Endothelial cell of umbilical vein (primary cell): Measurements from ENCODE around the gene CCDC172.

ENCODE experiments used
- EZH2 ChIP-seq: IDR thresholded peaks from 2 replicates; pipeline ENCODE4 v1.6.1; 2012; ENCODE audit warnings: borderline replicate concordance, low read depth, mild to moderate bottlenecking, moderate library complexity, low read length, inconsistent platforms; ENCODE audit not compliant: severe bottlenecking
- FOS ChIP-seq: IDR thresholded peaks from 2 replicates; pipeline ENCODE4 v1.6.1; 2011; ENCODE audit warnings: mild to moderate bottlenecking, low read length, moderate library complexity, borderline replicate concordance; ENCODE audit not compliant: insufficient read depth
- MAX ChIP-seq: IDR thresholded peaks from 2 replicates; pipeline ENCODE4 v1.6.1; 2011; ENCODE audit not compliant: insufficient read depth, insufficient read length
- MYC ChIP-seq: IDR thresholded peaks from one replicate; pipeline ENCODE4 v1.6.1; 2011; ENCODE audit warnings: mild to moderate bottlenecking, low read depth, low read length
- POLR2A ChIP-seq: IDR thresholded peaks from 2 replicates; pipeline ENCODE4 v1.6.1; 2012; ENCODE audit warnings: low read depth, mild to moderate bottlenecking, control low read depth, low read length
- TF ChIP-seq, protein P1 (sequence below), 2 donors: IDR thresholded peaks; 1 replicate in 1 of 2; 2 replicates in 1 of 2; pipeline ENCODE4 v1.5.1; 2011; ENCODE audit warnings: low read length in 2 of 2, mild to moderate bottlenecking in 2 of 2, moderate library complexity in 2 of 2, control low read depth in 1 of 2, inconsistent platforms in 1 of 2, low read depth in 1 of 2; ENCODE audit not compliant: insufficient read depth in 1 of 2; ENCODE audit errors: extremely low read depth in 1 of 2

DNA sequence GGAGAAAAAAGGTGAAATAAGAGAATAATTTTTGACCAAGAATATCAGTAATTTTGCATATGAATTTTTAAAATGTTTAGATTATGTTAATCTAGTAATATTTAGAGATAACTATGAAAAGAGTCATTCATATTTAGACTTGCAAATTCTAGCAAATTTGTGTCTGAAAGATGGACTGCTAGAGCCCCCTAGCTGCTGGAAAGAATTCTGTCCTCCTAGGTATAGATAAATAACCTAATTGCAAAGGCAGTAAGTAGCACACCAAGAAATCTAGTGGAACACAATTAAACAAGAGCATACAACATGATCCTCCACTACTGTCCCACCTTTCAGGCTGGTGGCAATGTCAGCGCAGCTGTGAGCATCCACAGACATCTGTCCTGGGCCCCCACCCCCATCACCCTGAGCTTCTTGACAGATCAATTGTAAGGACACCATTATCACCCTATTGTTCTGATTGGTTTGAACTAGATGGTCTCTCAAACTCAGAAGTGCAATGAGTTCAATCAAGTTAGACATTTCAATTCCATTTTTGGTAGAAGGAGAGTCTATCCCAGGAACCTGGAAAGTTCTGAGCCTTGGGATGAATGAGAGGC lies 36.2 kb upstream of the CCDC172 start:
- TF ChIP-seq, protein P1, sequence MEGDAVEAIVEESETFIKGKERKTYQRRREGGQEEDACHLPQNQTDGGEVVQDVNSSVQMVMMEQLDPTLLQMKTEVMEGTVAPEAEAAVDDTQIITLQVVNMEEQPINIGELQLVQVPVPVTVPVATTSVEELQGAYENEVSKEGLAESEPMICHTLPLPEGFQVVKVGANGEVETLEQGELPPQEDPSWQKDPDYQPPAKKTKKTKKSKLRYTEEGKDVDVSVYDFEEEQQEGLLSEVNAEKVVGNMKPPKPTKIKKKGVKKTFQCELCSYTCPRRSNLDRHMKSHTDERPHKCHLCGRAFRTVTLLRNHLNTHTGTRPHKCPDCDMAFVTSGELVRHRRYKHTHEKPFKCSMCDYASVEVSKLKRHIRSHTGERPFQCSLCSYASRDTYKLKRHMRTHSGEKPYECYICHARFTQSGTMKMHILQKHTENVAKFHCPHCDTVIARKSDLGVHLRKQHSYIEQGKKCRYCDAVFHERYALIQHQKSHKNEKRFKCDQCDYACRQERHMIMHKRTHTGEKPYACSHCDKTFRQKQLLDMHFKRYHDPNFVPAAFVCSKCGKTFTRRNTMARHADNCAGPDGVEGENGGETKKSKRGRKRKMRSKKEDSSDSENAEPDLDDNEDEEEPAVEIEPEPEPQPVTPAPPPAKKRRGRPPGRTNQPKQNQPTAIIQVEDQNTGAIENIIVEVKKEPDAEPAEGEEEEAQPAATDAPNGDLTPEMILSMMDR (IDR thresholded peaks at IDR 0.05; ENCODE audit: extremely low read depth in 1 of 2, insufficient read depth in 1 of 2, low read depth in 1 of 2, low read length in 2 of 2) = peak; percentile 36 to 42
- TF ChIP-seq MAX = no peak
- TF ChIP-seq EZH2 = no peak
- TF ChIP-seq FOS = no peak
- no peak for TF ChIP-seq POLR2A
- TF ChIP-seq MYC = no peak
